NCI-H1694 (cell line): ENCODE results near the gene ANO6.
"Not testable (repeated sequence)": the region's sequence is repeated elsewhere in the genome, so short reads cannot be mapped to it uniquely, and the experiment has no call there.

Source experiments
- DNase-seq: peaks from one replicate; lab custom pipeline; 2025; lab: John Stamatoyannopoulos, UW

The ANO6 gene

DNA sequence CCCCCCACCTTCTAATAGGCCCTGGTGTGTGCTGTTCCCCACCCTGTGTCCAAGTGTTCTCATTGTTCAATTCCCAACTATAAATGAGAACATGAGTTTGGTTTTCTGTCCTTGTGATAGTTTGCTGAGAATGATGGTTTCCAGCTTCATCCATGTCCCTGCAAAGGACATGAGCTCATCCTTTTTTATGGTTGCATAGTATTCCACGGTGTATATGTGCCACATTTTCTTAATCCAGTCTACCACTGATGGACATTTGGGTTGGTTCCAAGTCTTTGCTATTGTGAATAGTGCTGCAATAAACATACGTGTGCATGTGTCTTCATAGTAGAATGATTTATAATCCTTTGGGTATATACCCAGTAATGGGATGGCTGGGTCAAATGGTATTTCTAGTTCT is 20.5 kb downstream of the ANO6 start:
- not testable (repeated sequence) for DNase-seq

GRCh38 chr12:45242180-45242579 is 26.3 kb downstream of the ANO6 start:
- no peak for DNase-seq

DNA sequence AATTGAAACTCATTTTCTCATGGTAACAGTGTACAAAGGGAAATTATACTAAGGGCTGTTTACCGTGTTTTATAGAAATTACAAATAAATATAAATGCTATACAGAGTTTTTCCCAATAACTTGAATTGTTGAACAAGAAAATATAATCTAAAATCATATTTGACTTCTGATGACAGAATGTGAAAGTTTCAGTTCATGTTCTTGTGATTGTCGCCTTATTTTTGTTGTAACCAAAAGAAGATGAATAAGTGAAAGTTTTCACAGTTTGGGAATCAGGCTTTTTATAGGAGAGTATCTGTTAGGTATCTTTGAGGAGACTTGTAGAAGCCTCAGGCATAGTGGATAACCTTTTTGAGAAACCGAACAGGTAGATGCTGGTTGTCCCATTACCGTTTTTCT is 28.1 kb downstream of the ANO6 start:
- DNase-seq: no peak

GRCh38 chr12:45244561-45245343 is 28.9 kb downstream of the ANO6 start:
- DNase-seq: no peak

DNA sequence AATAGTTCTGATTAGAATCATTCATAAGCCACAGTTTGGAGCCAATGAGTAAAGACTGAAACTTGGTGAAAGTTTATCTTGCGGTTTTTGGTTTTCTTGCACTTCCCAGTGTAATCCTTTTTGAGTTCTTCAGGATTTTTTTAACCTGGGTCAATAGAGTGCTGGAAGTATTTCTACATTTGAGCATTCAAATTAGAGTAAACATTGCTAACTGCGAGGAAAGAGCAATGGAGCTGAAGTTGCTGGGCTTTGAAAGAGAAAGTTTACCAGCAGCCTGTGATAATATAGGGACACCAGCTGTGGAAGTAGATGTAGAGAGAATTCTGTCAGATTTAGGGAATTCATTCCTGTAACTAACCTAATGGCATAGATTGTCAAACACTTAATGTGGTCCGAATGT is 30.3 kb downstream of the ANO6 start:
- no peak for DNase-seq

GRCh38 chr12:45247589-45247988 is 31.7 kb downstream of the ANO6 start:
- no peak for DNase-seq

DNA sequence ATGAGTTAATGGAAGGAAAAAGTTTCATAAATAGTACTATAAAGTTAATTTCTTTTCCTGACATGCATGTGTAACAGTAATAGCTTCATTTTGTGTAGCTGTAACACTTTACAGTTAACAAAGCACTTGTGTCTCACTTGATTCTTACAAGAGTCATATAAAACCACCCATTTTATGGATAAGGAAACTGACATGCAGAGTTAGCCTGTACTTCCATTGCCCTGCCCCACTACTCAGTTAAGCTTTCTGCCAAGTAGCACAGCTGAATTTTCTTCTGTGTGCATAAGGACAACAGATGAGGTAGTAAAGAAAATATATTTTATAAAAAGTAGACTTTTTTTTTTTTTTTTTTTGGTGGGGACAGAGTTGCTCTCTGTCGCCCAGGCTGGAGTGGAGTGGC is 32.2 kb downstream of the ANO6 start:
- DNase-seq: no peak

DNA sequence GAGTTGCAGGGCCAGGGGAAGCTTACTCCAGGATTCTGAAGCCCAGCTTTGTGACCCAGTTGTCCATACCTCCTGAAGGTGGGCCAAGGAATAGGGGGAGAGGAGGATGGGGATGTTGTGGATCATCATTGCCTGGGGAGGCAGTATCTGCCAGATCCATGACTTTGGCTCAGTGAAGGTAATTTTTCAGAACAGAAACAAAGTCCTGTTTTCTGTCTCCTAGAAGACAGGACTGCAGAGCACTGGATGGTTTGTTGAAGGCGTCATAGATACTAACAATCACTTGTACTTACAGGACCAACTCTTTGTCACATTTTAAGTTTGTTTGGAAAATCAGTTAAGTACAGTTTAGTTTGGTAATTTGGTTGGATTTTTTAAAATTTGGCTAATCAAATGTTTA is 38.4 kb downstream of the ANO6 start:
- no peak for DNase-seq

DNA sequence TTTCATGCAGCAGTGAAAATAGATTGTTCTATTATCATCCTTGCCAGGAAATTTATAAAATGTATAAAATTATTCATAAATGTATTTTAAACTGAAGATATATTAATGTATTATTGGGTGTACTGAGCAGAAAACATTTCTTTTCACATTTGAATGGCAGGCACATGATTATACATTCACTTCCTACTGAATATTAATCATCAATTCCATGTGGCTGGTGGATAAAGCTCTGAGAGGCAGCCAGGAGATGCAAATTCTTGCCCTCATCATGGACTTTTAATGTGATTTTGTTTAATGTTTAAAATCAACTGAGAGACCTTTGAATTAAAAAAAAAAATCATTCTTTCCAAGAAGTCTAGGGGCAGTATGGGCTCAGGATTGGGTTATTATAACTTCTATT is 40.8 kb downstream of the ANO6 start:
- no peak for DNase-seq

DNA sequence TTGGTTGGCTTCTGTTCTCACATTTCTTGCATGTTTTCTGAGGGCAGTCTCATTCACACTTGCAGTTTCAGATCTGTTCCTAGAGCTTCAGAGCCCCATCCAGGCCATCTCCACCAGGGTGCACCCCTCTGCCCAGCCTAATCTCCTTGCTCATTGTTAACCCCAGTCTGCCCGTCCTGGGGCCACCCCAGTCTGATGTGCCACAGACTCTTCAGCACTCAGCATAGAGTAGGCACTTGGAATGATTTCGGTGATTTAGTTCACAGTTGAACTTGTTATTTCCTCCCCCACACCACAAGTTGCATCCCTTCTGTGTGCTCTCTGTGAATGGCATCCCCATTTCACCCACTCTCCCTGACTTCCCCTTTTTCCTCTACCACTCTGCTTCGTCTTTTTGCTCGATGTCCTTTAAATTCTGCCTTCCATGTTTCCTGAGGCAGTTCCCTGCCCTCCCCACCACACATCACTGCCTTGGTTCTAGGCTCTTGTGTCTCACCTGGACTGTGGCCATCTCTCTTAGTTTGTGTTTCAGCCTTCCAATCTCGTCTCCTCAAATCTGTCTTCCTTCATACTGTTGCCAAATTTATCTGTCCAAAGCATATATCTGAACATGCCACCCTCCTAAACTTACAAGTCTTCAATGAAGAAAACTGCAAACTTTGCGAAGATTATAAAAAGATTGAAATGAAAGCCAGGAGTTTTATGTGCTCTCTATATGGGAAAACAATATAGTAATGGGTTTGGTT is 41.5 kb downstream of the ANO6 start:
- DNase-seq: no peak

DNA sequence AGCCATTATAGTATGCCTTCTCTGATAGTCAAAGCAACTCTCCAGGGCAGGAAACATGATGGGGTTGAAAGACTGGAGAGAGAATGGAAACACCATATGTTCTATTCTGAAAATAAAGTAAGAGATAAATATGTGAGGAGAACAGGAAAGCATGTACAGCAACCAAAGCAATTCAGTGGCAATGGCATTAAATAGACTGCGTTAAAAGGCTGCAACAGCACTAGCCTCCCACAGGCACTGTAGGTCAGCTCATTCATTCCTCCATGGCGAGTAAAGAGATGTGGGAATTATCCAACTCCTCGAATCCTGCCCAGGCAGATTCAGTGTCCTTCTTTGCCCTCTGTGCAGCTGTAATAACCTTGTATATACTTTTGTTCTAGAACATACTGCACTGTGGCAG is 43.8 kb downstream of the ANO6 start:
- DNase-seq: no peak

DNA sequence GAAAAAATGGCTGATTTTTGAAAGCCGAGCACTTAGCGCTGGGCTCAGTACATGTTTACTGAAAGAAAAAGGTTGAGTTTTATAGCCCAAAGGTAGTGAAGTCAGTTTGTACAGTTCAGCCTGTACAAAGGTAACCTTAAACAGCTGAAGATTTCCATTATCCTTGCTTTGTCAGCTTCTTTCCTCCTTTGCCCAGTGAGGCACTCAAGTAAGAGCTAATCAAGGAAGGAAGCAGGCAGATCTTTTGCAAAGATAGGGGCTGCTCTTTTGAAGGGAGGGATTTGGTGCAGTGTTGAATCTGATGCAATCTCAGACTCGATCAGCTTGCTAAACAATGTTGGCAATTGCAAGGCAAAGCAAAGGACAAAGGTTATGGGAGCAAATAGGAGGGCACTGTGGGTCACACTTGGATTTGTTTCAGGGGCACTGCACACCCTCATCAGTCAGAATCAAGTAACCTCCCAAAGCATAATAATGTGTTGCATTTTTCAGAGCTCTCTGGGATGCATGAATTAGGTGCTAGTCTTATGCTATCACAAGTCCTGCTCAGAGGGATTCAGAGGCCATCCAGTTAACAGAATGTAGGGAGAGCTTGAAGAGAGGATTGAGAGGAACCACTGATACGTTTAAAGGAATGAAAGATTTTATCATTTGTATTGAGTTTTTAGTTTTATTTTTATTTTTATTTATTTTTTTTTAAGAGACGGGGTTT is 44.4 kb downstream of the ANO6 start:
- DNase-seq: no peak

DNA sequence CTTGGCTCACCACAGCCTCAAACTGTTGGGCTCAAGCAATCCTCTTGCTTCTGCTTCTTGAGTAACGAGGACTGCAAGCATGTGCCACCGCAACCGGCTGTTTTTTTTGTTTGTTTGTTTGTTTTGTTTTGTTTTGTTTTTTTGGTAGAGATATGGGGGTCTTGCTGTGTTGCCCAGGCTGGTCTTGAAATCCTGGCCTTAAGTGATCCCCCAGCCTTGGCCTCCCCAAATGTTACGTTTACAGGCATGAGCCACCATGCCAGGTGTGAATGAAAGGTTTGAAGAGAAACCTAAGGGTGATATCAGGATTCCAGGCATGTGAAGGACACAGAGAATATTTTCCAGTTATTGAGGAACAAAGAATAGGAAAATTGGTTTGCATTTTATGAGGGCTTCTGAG is 45.0 kb downstream of the ANO6 start:
- DNase-seq: no peak

DNA sequence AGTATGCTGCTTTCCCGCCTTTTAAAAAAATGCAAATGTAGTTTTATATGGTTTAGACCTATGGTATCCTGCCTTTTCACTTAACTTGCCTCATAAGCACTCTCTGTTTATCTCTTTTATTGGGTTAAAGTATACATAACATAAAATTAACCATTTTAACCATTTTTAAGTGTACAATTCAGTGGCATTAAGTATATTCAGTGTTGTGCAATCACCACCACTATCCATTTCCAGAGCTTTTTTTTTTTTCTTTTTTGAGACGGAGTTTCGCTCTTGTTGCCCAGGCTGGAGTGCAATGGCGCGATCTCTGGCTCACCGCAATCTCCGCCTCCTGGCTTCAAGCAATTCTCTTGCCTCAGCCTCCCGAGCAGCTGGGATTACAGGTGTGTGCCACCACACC is 46.3 kb downstream of the ANO6 start:
- DNase-seq: not testable (repeated sequence)

DNA sequence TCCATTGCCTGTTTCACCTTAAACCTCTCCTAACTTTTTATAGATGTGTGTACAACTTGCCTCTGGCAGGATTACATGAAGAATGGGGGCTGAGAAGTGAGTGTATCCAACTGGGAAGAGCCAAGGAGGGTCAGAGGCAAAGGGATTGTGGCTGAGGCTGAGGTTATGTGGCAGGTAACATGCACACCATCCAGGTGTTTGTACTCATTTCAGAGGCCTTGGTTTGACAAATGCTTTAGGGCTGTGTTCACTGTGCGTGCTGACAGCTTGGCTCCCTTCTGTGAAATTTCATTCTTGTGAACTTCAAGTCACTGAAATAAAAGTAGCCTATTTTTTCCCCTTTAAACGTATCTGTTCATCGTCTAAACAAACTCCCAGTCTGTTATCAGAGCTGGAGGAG is 47.7 kb downstream of the ANO6 start:
- DNase-seq: no peak

GRCh38 chr12:45268672-45269411 is 52.9 kb downstream of the ANO6 start:
- DNase-seq: no peak

GRCh38 chr12:45269412-45269751 is 53.5 kb downstream of the ANO6 start:
- DNase-seq: no peak

GRCh38 chr12:45270951-45271350 is 55.1 kb downstream of the ANO6 start:
- DNase-seq: no peak

- no peak for DNase-seq
Measured at GRCh38 chr12:45273717-45274271, 57.9 kb downstream of the ANO6 start.

- no peak for DNase-seq
Measured at GRCh38 chr12:45276154-45276755, 60.4 kb downstream of the ANO6 start.

- no peak for DNase-seq
Measured at GRCh38 chr12:45278447-45278846, 62.6 kb downstream of the ANO6 start.
